Activated CD8-positive, alpha-beta T cell treated with anti-CD3 and anti-CD28 coated beads, Interleukin-2, amount 10 ng/mL, durations not matched to agents 7 days and 5 days (primary cell): ENCODE results near the gene EXOC4. TPM values are rescaled to one million over a fixed set of nuclear protein-coding genes. Genes with fewer than 3 reads are reported as not detected.
"Not testable (repeated sequence)": the region's sequence is repeated elsewhere in the genome, so short reads cannot be mapped to it uniquely, and the experiment has no call there.

Experiments
- ATAC-seq: fragments of 150-1000 bp; cut with Tn5 transposase; one replicate; pipeline ENCODE4 v1.10.0; 2021; ENCODE audit warnings: moderate library complexity
- CTCF ChIA-PET: fragments of 350-600 bp; sonication (Branson Sonifier 250); formaldehyde crosslinking; loops from one replicate; lab custom pipeline; 2021; ENCODE audit warnings: antibody characterized with exemption; lab: Charles Lee
- POLR2A ChIA-PET: fragments of 350-600 bp; sonication (Branson Sonifier 250); formaldehyde crosslinking; loops from one replicate; lab custom pipeline; 2021; ENCODE audit warnings: antibody characterized with exemption; lab: Charles Lee
- DNase-seq: peaks from one replicate; pipeline ENCODE4 v3.0.0-alpha.2; 2020
- H3K27ac Mint-ChIP-seq: one replicate; pipeline ENCODE4 v1.8.0; 2021; ENCODE audit warnings: mild to moderate bottlenecking, mixed read lengths
- H3K27me3 Mint-ChIP-seq: one replicate; pipeline ENCODE4 v1.8.0; 2021; ENCODE audit warnings: low read depth, mixed read lengths
- H3K36me3 Mint-ChIP-seq: one replicate; pipeline ENCODE4 v1.8.0; 2021; ENCODE audit warnings: low read depth, mixed read lengths
- H3K4me1 Mint-ChIP-seq: one replicate; pipeline ENCODE4 v1.8.0; 2021; ENCODE audit warnings: low read depth, mixed read lengths
- H3K4me3 Mint-ChIP-seq: one replicate; pipeline ENCODE4 v1.8.0; 2021; ENCODE audit warnings: mild to moderate bottlenecking, mixed read lengths
- H3K9me3 Mint-ChIP-seq: one replicate; pipeline ENCODE4 v1.8.0; 2022; ENCODE audit warnings: mixed read lengths; ENCODE audit not compliant: insufficient read depth
- total RNA-seq, 2 experiments: library from RNA; stranded (reverse); gene quantifications; one replicate each; pipeline ENCODE4 v1.2.3, GENCODE V29; 2021

EXOC4 gene
- total RNA-seq, 2 experiments from 2014 or later, result 68.2 to 75.1 TPM

DNA sequence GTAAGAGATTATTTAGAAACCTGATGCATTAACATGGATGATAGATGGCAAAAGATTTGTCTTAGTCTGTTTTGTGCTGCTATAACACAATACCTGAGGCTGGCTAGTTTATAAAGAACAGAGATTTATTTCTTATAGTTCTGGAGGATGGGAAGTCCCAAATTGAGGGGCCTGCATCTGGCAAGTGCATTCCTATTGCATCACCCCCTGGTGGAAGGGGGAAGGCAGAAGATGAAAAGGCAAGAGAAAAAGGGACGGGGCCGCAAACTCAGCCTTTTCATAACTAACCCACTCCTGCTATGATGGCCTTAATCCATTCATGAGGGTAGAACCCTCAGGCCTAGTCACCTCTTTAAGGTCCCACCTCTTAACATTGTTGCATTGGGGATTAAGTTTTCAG is 720.8 kb downstream of the EXOC4 start:
- Mint-ChIP-seq H3K4me3 (no peak overlapping the region), H3K4me1 (peaks cover 5% of the 10 kb centered on the region), H3K36me3 (peaks cover under 1% of the 10 kb centered on the region), H3K27ac (no peak overlapping the region), H3K27me3 (no peaks in the 10 kb centered on the region), H3K9me3 (no peaks in the 10 kb centered on the region)
- ATAC-seq, result no peak
- DNase-seq, result no peak
- CTCF ChIA-PET, result no interaction called here
- POLR2A ChIA-PET, result no interaction called here

DNA sequence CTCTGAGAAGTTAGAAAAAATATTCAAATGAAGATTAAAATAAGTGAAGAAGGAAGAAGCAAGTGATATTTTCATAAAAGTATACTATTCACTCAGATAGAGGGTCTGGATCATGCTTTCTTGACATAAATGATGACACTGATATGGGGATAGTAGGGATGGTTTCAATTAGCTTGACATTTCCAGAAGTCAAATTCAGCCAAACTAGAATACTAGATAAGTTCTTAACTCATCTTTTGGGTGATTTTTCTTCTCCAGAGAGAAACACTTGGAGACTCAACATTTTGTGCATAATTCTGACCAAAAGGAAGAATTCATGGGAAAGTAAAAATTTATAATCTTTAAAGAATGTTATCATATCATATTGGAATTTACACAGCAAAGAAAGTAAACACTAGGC is 722.3 kb downstream of the EXOC4 start:
- Mint-ChIP-seq H3K36me3 (no peaks in the 10 kb centered on the region), H3K9me3 (no peaks in the 10 kb centered on the region), H3K27ac (no peak overlapping the region), H3K4me1 (peaks cover 5% of the 10 kb centered on the region), H3K27me3 (no peaks in the 10 kb centered on the region), H3K4me3 (no peak overlapping the region)
- ChIA-PET CTCF (no interaction called here), POLR2A (no interaction called here)
- ATAC-seq (no peak), DNase-seq (no peak)

DNA sequence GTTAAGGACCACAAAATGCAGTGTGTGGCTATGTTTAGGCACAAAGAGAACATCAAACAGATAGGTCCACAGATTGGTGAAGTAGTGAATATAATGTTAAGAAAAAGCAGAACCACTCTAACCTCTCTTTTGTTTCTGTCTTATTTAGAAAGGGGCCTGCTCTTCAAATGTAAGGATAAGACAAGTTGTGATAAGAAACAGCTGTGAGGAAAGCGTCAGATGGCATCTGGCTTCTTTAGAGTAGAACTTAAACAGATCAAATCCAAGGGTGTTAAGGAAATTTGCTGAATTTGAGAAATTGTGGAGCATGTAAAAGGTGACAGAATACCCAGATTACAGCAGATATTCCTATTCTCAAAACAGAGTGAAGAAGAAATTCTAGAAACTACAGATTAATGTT is 723.3 kb downstream of the EXOC4 start:
- CTCF ChIA-PET, result no interaction called here
- H3K27me3 Mint-ChIP-seq, result no peaks in the 10 kb centered on the region
- POLR2A ChIA-PET, result no interaction called here
- peaks cover 5% of the 10 kb centered on the region for H3K4me1 Mint-ChIP-seq
- DNase-seq (no peak), ATAC-seq (no peak)
- H3K27ac Mint-ChIP-seq, result no peak overlapping the region
- H3K4me3 Mint-ChIP-seq, result no peak overlapping the region
- no peaks in the 10 kb centered on the region for H3K36me3 Mint-ChIP-seq
- no peaks in the 10 kb centered on the region for H3K9me3 Mint-ChIP-seq

DNA sequence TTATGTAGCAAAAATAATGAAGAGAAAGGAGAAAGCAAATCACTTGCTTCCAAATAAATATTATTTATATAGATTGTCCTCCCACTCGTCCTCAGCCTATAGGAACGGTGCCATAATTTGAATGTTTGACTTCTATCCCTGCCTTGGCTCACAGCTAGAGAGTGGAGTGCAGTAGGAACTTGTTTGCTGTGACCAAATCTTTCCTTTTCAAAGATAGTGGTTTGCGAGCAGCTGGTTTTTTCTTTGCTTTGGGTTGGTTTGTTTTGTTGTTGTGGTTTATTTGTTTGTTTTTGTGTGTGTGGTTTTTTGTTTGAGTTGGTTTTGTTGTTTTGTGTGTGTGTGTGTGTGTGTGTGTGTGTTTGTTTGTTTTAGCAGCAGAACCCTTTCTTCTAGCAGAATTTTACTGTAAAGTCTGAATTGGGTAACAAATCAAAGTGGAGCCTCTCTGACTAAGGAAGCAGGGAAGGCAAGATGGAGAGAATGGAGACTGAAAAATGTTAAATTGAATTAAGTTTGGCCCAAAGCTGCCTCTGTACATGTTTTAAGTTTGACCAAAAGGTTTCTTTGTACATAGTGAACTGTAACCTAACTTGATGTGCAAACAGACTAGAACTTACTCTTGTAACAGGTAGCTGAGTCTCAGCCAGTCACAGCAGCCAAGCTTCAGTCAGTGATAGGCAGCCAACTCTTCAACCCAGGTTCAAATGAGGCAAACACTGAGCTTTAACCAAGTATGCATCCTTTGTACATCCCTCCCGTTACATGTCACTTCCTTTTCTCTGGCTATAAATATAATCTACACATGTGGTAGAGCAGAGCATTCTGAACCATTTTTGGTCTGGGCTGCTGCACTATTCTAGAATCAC is 724.8 kb downstream of the EXOC4 start:
- CTCF ChIA-PET, result no interaction called here
- no peaks in the 10 kb centered on the region for H3K9me3 Mint-ChIP-seq
- POLR2A ChIA-PET, result no interaction called here
- no peaks in the 10 kb centered on the region for H3K36me3 Mint-ChIP-seq
- no peak overlapping the region for H3K4me3 Mint-ChIP-seq
- H3K27ac Mint-ChIP-seq, result no peak overlapping the region
- DNase-seq (no peak), ATAC-seq (no peak)
- no peaks in the 10 kb centered on the region for H3K27me3 Mint-ChIP-seq
- peaks cover 5% of the 10 kb centered on the region for H3K4me1 Mint-ChIP-seq

DNA sequence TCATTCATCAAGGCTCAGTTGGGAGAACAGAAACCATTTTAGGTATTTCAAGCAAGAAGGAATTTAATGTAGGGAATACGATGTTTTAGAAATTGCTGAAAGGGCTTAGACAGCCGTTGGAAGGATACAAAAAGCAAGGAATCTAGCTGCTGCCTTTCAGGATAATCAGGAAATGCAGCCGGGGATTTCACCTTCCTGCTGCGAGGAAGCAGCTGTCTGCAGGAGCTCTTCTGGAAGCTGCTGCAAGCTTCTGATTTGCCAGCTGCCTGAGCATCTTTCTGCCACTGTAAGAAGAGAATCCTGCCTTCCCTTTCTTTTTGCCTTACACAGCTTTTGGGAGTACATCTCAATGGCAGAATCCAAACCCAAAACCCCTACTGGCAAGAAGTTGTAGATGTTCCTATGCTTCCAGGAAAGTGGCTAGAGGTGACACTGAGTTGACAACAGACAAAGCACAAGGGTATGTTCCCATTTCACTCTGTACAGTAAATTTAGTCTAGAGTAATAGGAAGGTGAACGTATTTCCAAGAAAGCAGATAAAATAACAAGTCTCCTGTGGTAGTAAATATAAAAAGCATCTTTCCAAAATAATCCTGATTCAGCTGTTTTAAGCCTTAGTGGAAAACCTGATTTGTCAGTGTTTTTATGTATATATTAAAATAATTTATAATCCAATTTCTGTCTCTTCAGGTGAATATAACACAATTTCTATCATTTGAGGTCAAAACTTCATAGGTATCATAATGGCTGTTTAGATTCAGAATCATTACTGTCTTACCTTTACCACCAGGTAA is 725.8 kb downstream of the EXOC4 start:
- no peak for DNase-seq
- H3K9me3 Mint-ChIP-seq, result no peaks in the 10 kb centered on the region
- no peaks in the 10 kb centered on the region for H3K36me3 Mint-ChIP-seq
- H3K27me3 Mint-ChIP-seq, result no peaks in the 10 kb centered on the region
- no peak for ATAC-seq
- ChIA-PET CTCF (no interaction called here), POLR2A (no interaction called here)
- H3K4me3 Mint-ChIP-seq, result no peak overlapping the region
- H3K4me1 Mint-ChIP-seq, result peaks cover 5% of the 10 kb centered on the region
- no peak overlapping the region for H3K27ac Mint-ChIP-seq

DNA sequence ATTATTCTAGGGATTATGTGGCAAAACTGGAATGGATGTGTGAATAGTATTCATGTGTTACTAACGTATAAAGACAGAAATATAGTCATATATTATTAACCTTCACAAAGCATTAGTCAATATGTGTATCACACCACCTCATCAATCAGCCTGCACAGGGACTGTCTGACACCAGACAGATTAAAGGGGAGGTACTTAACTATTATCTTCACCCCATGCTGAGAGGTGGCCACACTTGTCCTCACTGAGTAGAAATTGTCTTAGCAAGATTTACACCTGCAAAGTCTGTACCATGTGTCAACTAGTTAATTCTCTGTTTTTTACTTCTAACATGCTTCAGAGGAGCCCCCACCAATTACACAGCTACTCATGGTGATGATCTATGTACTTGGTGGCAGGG is 727.9 kb downstream of the EXOC4 start:
- DNase-seq (no peak), ATAC-seq (no peak)
- peaks cover 5% of the 10 kb centered on the region for H3K4me1 Mint-ChIP-seq
- H3K27me3 Mint-ChIP-seq, result no peaks in the 10 kb centered on the region
- CTCF ChIA-PET, result no interaction called here
- H3K9me3 Mint-ChIP-seq, result no peaks in the 10 kb centered on the region
- no peak overlapping the region for H3K27ac Mint-ChIP-seq
- POLR2A ChIA-PET, result no interaction called here
- no peaks in the 10 kb centered on the region for H3K36me3 Mint-ChIP-seq
- H3K4me3 Mint-ChIP-seq, result no peak overlapping the region

DNA sequence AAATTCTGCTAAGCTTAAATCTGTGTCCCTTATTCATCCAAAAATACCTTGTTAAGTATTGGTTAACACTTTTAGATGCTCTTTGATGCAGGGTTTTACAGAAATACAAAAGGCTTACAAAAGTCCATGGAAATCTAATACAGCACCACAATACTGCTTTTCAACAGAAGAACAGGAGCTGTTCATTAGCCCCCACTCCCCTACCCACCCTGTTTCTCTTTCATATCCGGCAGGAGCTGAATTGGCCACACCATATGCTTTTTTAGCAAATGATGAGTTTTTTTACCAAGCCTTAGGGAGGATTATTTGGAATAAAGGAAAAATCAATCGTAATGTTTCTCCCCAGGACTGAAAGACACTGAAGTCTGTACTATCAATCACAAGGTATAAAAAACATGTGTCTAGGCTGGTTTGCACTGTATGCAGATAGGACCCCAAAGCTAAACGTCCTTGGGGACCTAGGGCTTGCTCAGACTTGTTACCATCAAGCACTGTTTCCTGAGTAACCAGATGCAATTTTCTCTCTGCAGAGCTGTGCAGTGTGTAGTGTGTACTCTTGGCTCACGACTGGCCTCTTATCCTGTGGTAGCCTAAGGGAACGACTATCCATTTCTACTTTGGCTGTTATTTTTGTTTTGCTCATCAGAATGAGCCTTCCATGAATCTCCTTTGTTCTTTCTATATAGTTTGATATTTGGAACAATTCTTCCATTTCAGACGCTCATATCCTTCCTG is 731.0 kb downstream of the EXOC4 start:
- H3K27me3 Mint-ChIP-seq, result no peaks in the 10 kb centered on the region
- ChIA-PET POLR2A (interaction anchor here (0.8 kb wide), 1 partner anchor 14 kb away, joined by 3 read pairs; no protein-coding TSS in a partner anchor), CTCF (no interaction called here)
- H3K9me3 Mint-ChIP-seq, result no peaks in the 10 kb centered on the region
- H3K36me3 Mint-ChIP-seq, result no peaks in the 10 kb centered on the region
- DNase-seq, result no peak
- H3K27ac Mint-ChIP-seq, result no peak overlapping the region
- no peak overlapping the region for H3K4me3 Mint-ChIP-seq
- H3K4me1 Mint-ChIP-seq, result no peaks in the 10 kb centered on the region
- no peak for ATAC-seq

DNA sequence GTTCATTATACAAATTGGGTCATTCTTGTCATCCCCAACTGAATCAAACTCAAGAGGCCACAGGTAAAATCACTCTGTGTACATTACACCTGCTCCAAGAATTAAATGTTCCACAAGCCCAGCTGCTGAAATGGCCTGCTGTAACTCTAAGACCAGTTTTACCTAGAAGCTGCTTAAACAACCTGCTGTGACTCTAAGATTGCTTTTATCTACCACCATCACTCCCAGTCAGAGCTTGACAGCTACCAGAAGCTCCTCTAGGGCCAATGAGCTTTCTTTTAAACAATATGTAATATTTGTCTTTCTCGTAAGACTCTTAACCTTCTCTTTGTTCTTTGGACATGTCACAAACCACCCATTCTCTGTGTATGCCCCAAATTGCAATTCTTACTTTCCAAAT is 732.4 kb downstream of the EXOC4 start:
- Mint-ChIP-seq H3K36me3 (no peaks in the 10 kb centered on the region), H3K27ac (no peak overlapping the region), H3K27me3 (no peaks in the 10 kb centered on the region), H3K4me1 (no peaks in the 10 kb centered on the region), H3K4me3 (no peak overlapping the region), H3K9me3 (no peaks in the 10 kb centered on the region)
- no peak for ATAC-seq
- DNase-seq, result no peak
- CTCF ChIA-PET, result no interaction called here
- POLR2A ChIA-PET, result no interaction called here

DNA sequence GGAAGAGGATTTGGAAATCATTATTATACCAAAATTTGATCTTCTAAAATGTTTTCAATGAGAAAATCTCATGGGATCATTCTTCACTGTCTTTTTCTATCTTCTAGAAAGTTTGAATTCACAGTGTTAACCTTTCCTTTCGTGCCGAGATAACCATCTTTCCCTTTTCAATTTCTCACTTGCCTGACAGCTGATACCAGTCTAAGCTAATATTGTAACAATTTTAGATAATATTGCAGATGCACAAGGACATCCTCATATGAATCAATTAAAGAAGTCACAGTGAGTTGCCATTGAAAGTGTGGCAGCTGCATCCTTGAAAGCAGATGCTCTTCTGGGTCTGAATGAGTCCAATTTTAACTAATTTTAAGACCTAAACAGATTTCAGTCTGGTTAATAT is 734.7 kb downstream of the EXOC4 start:
- no peaks in the 10 kb centered on the region for H3K4me1 Mint-ChIP-seq
- no peak overlapping the region for H3K27ac Mint-ChIP-seq
- H3K9me3 Mint-ChIP-seq, result no peaks in the 10 kb centered on the region
- no peak for DNase-seq
- no peaks in the 10 kb centered on the region for H3K27me3 Mint-ChIP-seq
- POLR2A ChIA-PET, result no interaction called here
- CTCF ChIA-PET, result no interaction called here
- no peak overlapping the region for H3K4me3 Mint-ChIP-seq
- ATAC-seq, result no peak
- H3K36me3 Mint-ChIP-seq, result no peaks in the 10 kb centered on the region

DNA sequence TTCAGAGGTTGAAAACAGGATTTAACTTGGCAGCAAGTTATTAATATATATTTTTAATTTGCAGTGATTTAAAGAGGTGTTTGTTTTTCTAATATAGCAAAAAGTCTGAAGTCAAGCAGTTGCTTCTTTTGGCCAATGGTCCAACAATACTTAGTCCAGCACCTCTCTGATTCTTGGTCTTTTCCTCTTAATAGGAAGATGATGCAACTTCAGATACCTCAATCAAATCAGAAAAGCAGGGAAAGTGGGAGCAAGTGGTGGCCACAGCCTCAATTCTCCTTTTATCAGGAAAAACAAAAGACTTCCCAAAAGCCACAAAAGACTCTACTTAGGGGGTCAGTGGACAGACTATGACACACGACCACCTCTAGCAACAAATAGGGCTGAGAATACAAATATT is 740.7 kb downstream of the EXOC4 start:
- H3K4me3 Mint-ChIP-seq, result no peak overlapping the region
- peak overlapping the region; percentile 7 for H3K27ac Mint-ChIP-seq
- H3K9me3 Mint-ChIP-seq, result no peaks in the 10 kb centered on the region
- peaks cover 4% of the 10 kb centered on the region for H3K4me1 Mint-ChIP-seq
- ChIA-PET POLR2A (no interaction called here), CTCF (no interaction called here)
- no peak for ATAC-seq
- H3K36me3 Mint-ChIP-seq, result peaks cover 3% of the 10 kb centered on the region
- no peaks in the 10 kb centered on the region for H3K27me3 Mint-ChIP-seq
- no peak for DNase-seq

DNA sequence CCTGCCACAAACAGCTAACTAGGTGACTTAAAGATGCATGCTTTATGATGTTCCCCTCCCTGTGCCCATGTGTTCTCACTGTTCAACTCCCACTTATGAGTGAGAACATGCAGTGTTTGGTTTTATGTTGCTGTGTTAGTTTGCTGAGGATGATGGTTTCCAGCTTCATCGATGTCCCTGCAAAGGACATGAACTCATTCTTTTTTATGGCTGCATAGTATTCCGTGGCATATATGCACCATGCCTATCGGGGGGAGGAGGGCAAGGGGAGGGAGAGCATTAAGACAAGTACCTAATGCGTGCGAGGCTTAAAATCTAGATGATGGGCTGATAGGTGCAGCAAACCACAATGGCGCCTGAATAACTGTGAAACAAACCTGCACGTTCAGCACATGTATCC is 741.2 kb downstream of the EXOC4 start:
- H3K36me3 Mint-ChIP-seq, H3K27ac Mint-ChIP-seq, H3K27me3 Mint-ChIP-seq, H3K4me1 Mint-ChIP-seq, DNase-seq, ATAC-seq, H3K4me3 Mint-ChIP-seq, POLR2A ChIA-PET, H3K9me3 Mint-ChIP-seq, CTCF ChIA-PET: not testable (repeated sequence)

DNA sequence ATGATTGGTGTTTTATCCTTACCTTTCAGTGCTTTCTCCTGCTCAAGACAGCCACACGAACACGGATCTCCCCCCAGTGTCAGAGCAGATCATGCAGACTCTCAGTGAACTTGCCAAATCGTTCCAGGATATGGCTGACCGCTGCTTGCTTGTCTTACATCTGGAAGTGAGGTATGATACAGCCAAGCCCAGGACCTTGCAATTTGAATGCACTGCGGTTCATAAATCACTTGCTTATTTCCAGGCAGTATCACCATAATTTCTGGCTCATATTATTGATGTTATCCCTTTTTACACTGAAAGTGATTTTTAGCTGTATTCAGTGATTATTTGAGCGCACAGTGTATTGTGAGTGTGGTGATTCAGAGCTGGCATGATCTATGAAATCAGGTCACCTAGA is 744.6 kb downstream of the EXOC4 start:
- no peaks in the 10 kb centered on the region for H3K27me3 Mint-ChIP-seq
- H3K9me3 Mint-ChIP-seq, result no peaks in the 10 kb centered on the region
- DNase-seq, result no peak
- H3K4me1 Mint-ChIP-seq, result peaks cover 4% of the 10 kb centered on the region
- POLR2A ChIA-PET, result no interaction called here
- no peak overlapping the region for H3K4me3 Mint-ChIP-seq
- no peak overlapping the region for H3K27ac Mint-ChIP-seq
- no peak for ATAC-seq
- peaks cover 3% of the 10 kb centered on the region for H3K36me3 Mint-ChIP-seq
- CTCF ChIA-PET, result no interaction called here
